Nephron progenitor cell (in vitro differentiated cells): ENCODE measurements around the gene CD81.

Experiments used
- DNase-seq: peaks from one replicate; pipeline ENCODE4 v3.0.0; 2021
- H3K27ac Mint-ChIP-seq: 2 replicates; pipeline ENCODE4 v1.8.0; 2021; ENCODE audit warnings: mild to moderate bottlenecking, moderate library complexity, mixed read lengths
- H3K27me3 Mint-ChIP-seq: 2 replicates; pipeline ENCODE4 v1.8.0; 2021; ENCODE audit warnings: mild to moderate bottlenecking, low read depth, mixed read lengths; ENCODE audit not compliant: poor library complexity
- H3K36me3 Mint-ChIP-seq: 2 replicates; pipeline ENCODE4 v1.8.0; 2021; ENCODE audit warnings: low read depth, mixed read lengths
- H3K4me1 Mint-ChIP-seq: 2 replicates; pipeline ENCODE4 v1.8.0; 2021; ENCODE audit warnings: mixed read lengths
- H3K4me3 Mint-ChIP-seq: 2 replicates; pipeline ENCODE4 v1.8.0; 2021; ENCODE audit warnings: mild to moderate bottlenecking, moderate library complexity, mixed read lengths
- H3K9me3 Mint-ChIP-seq: 2 replicates; pipeline ENCODE4 v1.8.0; 2021; ENCODE audit warnings: mild to moderate bottlenecking, moderate library complexity, mixed read lengths
- CTCF ChIP-seq: fragments of 200-600 bp; sonication (generic); IDR thresholded peaks from 2 replicates; pipeline ENCODE4 v1.5.0; 2021; ENCODE audit warnings: antibody characterized with exemption

The CD81 gene

DNA sequence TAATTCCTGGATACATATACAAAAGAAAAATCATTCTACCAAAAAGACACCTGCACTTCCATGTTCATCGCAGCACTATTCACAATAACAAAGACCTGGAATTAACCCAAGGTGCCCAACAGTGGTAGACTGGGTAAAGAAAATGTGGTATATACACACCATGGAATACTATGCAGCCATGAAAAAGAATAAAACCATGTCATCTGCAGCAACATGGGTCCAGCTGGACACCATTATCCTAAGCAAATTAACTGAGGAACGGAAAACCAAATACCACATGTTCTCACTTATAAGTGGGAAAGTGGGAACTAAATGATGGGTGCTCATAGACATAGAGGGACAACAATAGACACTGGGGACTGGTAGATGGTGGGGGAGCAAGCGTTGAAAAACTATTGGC is 62.7 kb downstream of the CD81 start:
- H3K9me3 Mint-ChIP-seq = peaks cover 20% of the 10 kb centered on the region
- H3K4me3 Mint-ChIP-seq = no peak overlapping the region
- TF ChIP-seq CTCF = no peak
- no peak overlapping the region for H3K27ac Mint-ChIP-seq
- no peak for DNase-seq
- H3K4me1 Mint-ChIP-seq = no peaks in the 10 kb centered on the region
- peaks cover 73% of the 10 kb centered on the region for H3K27me3 Mint-ChIP-seq
- H3K36me3 Mint-ChIP-seq = no peaks in the 10 kb centered on the region

DNA sequence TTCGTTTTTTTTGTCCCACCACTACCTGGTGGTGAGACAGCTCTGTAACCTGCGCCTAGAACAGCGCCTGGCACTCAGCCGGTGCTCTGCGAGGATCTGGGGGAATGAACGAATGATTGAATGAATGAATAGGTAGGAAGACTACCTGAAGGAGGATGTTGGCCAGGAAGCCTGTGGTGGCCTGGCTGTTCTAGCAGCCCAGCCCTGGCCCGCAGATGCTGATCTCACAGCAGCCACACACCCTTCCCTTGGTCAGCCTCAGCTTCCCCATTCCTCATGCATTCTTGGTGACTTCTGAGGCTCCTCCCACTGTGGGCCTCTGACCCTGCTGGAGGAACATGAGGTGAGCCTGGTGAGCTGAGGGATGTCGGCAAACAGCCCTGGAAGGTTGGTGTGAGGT is 63.5 kb downstream of the CD81 start:
- TF ChIP-seq CTCF = no peak
- Mint-ChIP-seq H3K4me3 (no peak overlapping the region), H3K9me3 (peaks cover 20% of the 10 kb centered on the region), H3K27me3 (peaks cover 78% of the 10 kb centered on the region), H3K36me3 (no peaks in the 10 kb centered on the region), H3K27ac (no peak overlapping the region), H3K4me1 (peaks cover 3% of the 10 kb centered on the region)
- no peak for DNase-seq

DNA sequence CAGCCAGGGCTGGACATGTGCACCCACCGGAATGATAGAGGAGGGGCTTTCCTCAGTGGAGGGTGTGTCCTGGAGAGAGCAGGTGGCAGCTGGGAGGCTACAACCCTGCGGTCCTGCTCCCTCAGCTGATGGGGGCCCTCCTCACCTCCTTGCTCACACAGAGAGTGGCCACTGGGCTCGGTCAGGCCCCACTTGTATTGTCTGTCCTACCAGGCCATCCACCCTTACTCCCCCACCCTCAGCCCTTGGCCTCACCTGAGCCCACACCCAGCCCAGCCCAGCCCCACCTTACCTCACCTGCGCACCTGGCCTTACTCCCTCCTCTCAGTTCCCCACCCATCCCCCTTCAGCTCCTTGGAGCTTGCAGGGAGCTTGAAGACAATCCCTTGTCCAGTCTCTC is 64.1 kb downstream of the CD81 start:
- Mint-ChIP-seq H3K27me3 (peaks cover 84% of the 10 kb centered on the region), H3K4me3 (no peak overlapping the region), H3K27ac (no peak overlapping the region), H3K4me1 (peaks cover 3% of the 10 kb centered on the region), H3K36me3 (no peaks in the 10 kb centered on the region), H3K9me3 (peaks cover 20% of the 10 kb centered on the region)
- peak; percentile 1 for DNase-seq
- no peak for TF ChIP-seq CTCF

GRCh38 chr11:2442589-2442988 is 65.5 kb downstream of the CD81 start:
- DNase-seq = no peak
- Mint-ChIP-seq H3K9me3 (peaks cover 20% of the 10 kb centered on the region), H3K36me3 (no peaks in the 10 kb centered on the region), H3K4me1 (peaks cover 3% of the 10 kb centered on the region), H3K27me3 (peaks cover 92% of the 10 kb centered on the region), H3K27ac (no peak overlapping the region), H3K4me3 (no peak overlapping the region)
- TF ChIP-seq CTCF = no peak

- Mint-ChIP-seq H3K27ac (no peak overlapping the region), H3K27me3 (peaks cover 92% of the 10 kb centered on the region), H3K4me1 (peaks cover 3% of the 10 kb centered on the region), H3K4me3 (peak overlapping the region; percentile 17), H3K9me3 (peaks cover 20% of the 10 kb centered on the region), H3K36me3 (no peaks in the 10 kb centered on the region)
- no peak for DNase-seq
- no peak for TF ChIP-seq CTCF
These were observed 66.3 kb downstream of the CD81 start for GRCh38 chr11:2443406-2443805.

- Mint-ChIP-seq H3K36me3 (no peaks in the 10 kb centered on the region), H3K4me3 (peak within 1 kb of the TSS; percentile 74), H3K27ac (no peak within 1 kb of the TSS), H3K4me1 (peaks cover 3% of the 10 kb centered on the region), H3K27me3 (peaks cover 90% of the 10 kb centered on the region), H3K9me3 (peaks cover 20% of the 10 kb centered on the region)
- no peak for DNase-seq
- TF ChIP-seq CTCF = no peak
These were observed 67.0 kb downstream of the CD81 start, which contains the start of gene TRPM5 for GRCh38 chr11:2443881-2444820. TRPM5 (minus strand) TSS chr11:2444514; CDS start chr11:2423036, 21,478 bp downstream.
